ENCODE data around the gene PRR23E. TPM values are rescaled to one million over a fixed set of nuclear protein-coding genes. Genes with fewer than 3 reads are reported as not detected.

PRR23E gene
- total RNA-seq, 1 donor from 2014 or later, result not detected

GRCh38 chr3:127183931-127184869 lies 8.7 kb upstream of the PRR23E start:
- no peak for DNase-seq (ENCODE audit: low spot score in 2 of 2)
- no peak for FAIRE-seq

GRCh38 chr3:127184870-127185216 lies 8.1 kb upstream of the PRR23E start:
- FAIRE-seq (no peak), DNase-seq (ENCODE audit: low spot score in 2 of 2) (no peak)

GRCh38 chr3:127185268-127185667 lies 7.7 kb upstream of the PRR23E start:
- FAIRE-seq (no peak), DNase-seq (ENCODE audit: low spot score in 2 of 2) (no peak)

- FAIRE-seq (no peak), DNase-seq (ENCODE audit: low spot score in 2 of 2) (no peak)
These were observed 6.8 kb upstream of the PRR23E start for GRCh38 chr3:127185962-127186674.

GRCh38 chr3:127187316-127187715 lies 5.6 kb upstream of the PRR23E start:
- DNase-seq (ENCODE audit: low spot score in 2 of 2) (no peak), FAIRE-seq (no peak)

GRCh38 chr3:127193341-127193740 lies 410 bp downstream of the PRR23E start:
- DNase-seq (ENCODE audit: low spot score in 2 of 2) (no peak), FAIRE-seq (no peak)

GRCh38 chr3:127193775-127194174 lies 844 bp downstream of the PRR23E start:
- DNase-seq (ENCODE audit: low spot score in 2 of 2), result no peak
- no peak for FAIRE-seq

- no peak for FAIRE-seq
- no peak for DNase-seq (ENCODE audit: low spot score in 2 of 2)
These were observed 1.8 kb downstream of the PRR23E start for GRCh38 chr3:127194601-127195187.

GRCh38 chr3:127195417-127195816 lies 2.5 kb downstream of the PRR23E start:
- FAIRE-seq, result no peak
- DNase-seq (ENCODE audit: low spot score in 2 of 2), result no peak

GRCh38 chr3:127196002-127196401 lies 3.1 kb downstream of the PRR23E start:
- DNase-seq (ENCODE audit: low spot score in 2 of 2), result no peak
- FAIRE-seq, result no peak

- DNase-seq (ENCODE audit: low spot score in 2 of 2), result no peak
- FAIRE-seq, result no peak
These were observed 3.8 kb downstream of the PRR23E start for GRCh38 chr3:127196466-127197299.

GRCh38 chr3:127197300-127198189 lies 4.6 kb downstream of the PRR23E start:
- DNase-seq (ENCODE audit: low spot score in 2 of 2), result no peak
- no peak for FAIRE-seq

- FAIRE-seq (no peak), DNase-seq (ENCODE audit: low spot score in 2 of 2) (no peak)
These were observed 7.3 kb downstream of the PRR23E start for GRCh38 chr3:127200086-127200691.

- DNase-seq (ENCODE audit: low spot score in 2 of 2) (no peak), FAIRE-seq (no peak)
These were observed 10.1 kb downstream of the PRR23E start for GRCh38 chr3:127203024-127203423.

- DNase-seq (ENCODE audit: low spot score in 2 of 2) (no peak), FAIRE-seq (no peak)
These were observed 12.1 kb downstream of the PRR23E start for GRCh38 chr3:127204841-127205582.

- no peak for FAIRE-seq
- DNase-seq (ENCODE audit: low spot score in 2 of 2), result no peak
These were observed 13.2 kb downstream of the PRR23E start for GRCh38 chr3:127206154-127206553.

GRCh38 chr3:127206611-127207516 lies 13.9 kb downstream of the PRR23E start:
- FAIRE-seq (no peak), DNase-seq (ENCODE audit: low spot score in 2 of 2) (no peak)

Measured in frontal cortex (tissue), 4 donors.